ENCODE data around the gene CBLB. TPM values are rescaled to one million over a fixed set of nuclear protein-coding genes. Genes with fewer than 3 reads are reported as not detected.
A peak's percentile ranks its signal among the peaks of the same experiment; 100 is the strongest.
"Not testable (repeated sequence)": the region's sequence is repeated elsewhere in the genome, so short reads cannot be mapped to it uniquely, and the experiment has no call there.

The CBLB gene
- total RNA-seq, 2 donors from 2014 or later = 81.3 to 91.1 TPM

GRCh38 chr3:105775368-105775767, 93.4 kb downstream of the CBLB start:
- ATAC-seq = no peak
- peaks cover 44% of the 10 kb centered on the region for H3K4me1 Mint-ChIP-seq
- no peak overlapping the region for H3K4me3 Mint-ChIP-seq
- H3K9me3 ChIP-seq (ENCODE audit: control insufficient read depth, low read length, poor library complexity, severe bottlenecking) = no peaks in the 10 kb centered on the region
- H3K27ac Mint-ChIP-seq = peak overlapping the region; percentile 32
- H3K27me3 Mint-ChIP-seq = no peaks in the 10 kb centered on the region
- DNase-seq = no peak
- no peaks in the 10 kb centered on the region for H3K36me3 Mint-ChIP-seq (ENCODE audit: low read depth)

GRCh38 chr3:105774444-105775180, 94.2 kb downstream of the CBLB start:
- peaks cover 44% of the 10 kb centered on the region for H3K4me1 Mint-ChIP-seq
- ATAC-seq (no peak), DNase-seq (no peak)
- no peaks in the 10 kb centered on the region for H3K36me3 Mint-ChIP-seq (ENCODE audit: low read depth)
- no peaks in the 10 kb centered on the region for H3K9me3 ChIP-seq (ENCODE audit: control insufficient read depth, low read length, poor library complexity, severe bottlenecking)
- no peaks in the 10 kb centered on the region for H3K27me3 Mint-ChIP-seq
- no peak overlapping the region for H3K4me3 Mint-ChIP-seq
- peak overlapping the region; percentile 32 for H3K27ac Mint-ChIP-seq

- no peak overlapping the region for H3K27ac Mint-ChIP-seq
- DNase-seq (no peak), ATAC-seq (no peak)
- no peaks in the 10 kb centered on the region for H3K9me3 ChIP-seq (ENCODE audit: control insufficient read depth, low read length, poor library complexity, severe bottlenecking)
- no peak overlapping the region for H3K4me3 Mint-ChIP-seq
- H3K27me3 Mint-ChIP-seq = no peaks in the 10 kb centered on the region
- H3K4me1 Mint-ChIP-seq = peaks cover 48% of the 10 kb centered on the region
- H3K36me3 Mint-ChIP-seq (ENCODE audit: low read depth) = peaks cover 4% of the 10 kb centered on the region
Observed at GRCh38 chr3:105773291-105773690, 95.5 kb downstream of the CBLB start.

GRCh38 chr3:105772635-105773034, 96.2 kb downstream of the CBLB start:
- H3K9me3 ChIP-seq (ENCODE audit: control insufficient read depth, low read length, poor library complexity, severe bottlenecking) = no peaks in the 10 kb centered on the region
- Mint-ChIP-seq H3K4me1 (peaks cover 50% of the 10 kb centered on the region), H3K27me3 (no peaks in the 10 kb centered on the region), H3K4me3 (peak overlapping the region; percentile 25), H3K27ac (no peak overlapping the region), H3K36me3 (ENCODE audit: low read depth) (peaks cover 4% of the 10 kb centered on the region)
- ATAC-seq = no peak
- no peak for DNase-seq

- DNase-seq (no peak), ATAC-seq (no peak)
- H3K9me3 ChIP-seq (ENCODE audit: control insufficient read depth, low read length, poor library complexity, severe bottlenecking) = no peaks in the 10 kb centered on the region
- Mint-ChIP-seq H3K4me1 (peaks cover 45% of the 10 kb centered on the region), H3K36me3 (ENCODE audit: low read depth) (peaks cover 4% of the 10 kb centered on the region), H3K27me3 (no peaks in the 10 kb centered on the region), H3K27ac (no peak overlapping the region), H3K4me3 (no peak overlapping the region)
Observed at GRCh38 chr3:105771392-105771791, 97.4 kb downstream of the CBLB start.

GRCh38 chr3:105770410-105770809, 98.4 kb downstream of the CBLB start:
- Mint-ChIP-seq H3K36me3 (ENCODE audit: low read depth) (peaks cover 4% of the 10 kb centered on the region), H3K4me3 (no peak overlapping the region)

GRCh38 chr3:105767776-105768175, 101.0 kb downstream of the CBLB start:
- no peak for ATAC-seq
- Mint-ChIP-seq H3K4me3 (peak overlapping the region; percentile 77), H3K36me3 (ENCODE audit: low read depth) (peaks cover 4% of the 10 kb centered on the region), H3K27ac (peak overlapping the region; percentile 65), H3K4me1 (peaks cover 47% of the 10 kb centered on the region), H3K27me3 (no peaks in the 10 kb centered on the region)
- H3K9me3 ChIP-seq (ENCODE audit: control insufficient read depth, low read length, poor library complexity, severe bottlenecking) = peaks cover 2% of the 10 kb centered on the region
- DNase-seq = no peak

More at GRCh38 chr3:105770410-105770809, 98.4 kb downstream of the CBLB start:
- no peaks in the 10 kb centered on the region for H3K27me3 Mint-ChIP-seq
- H3K4me1 Mint-ChIP-seq = peaks cover 49% of the 10 kb centered on the region
- no peak for ATAC-seq
- no peak overlapping the region for H3K27ac Mint-ChIP-seq
- no peaks in the 10 kb centered on the region for H3K9me3 ChIP-seq (ENCODE audit: control insufficient read depth, low read length, poor library complexity, severe bottlenecking)
- no peak for DNase-seq

GRCh38 chr3:105767216-105767615, 101.6 kb downstream of the CBLB start:
- H3K9me3 ChIP-seq (ENCODE audit: control insufficient read depth, low read length, poor library complexity, severe bottlenecking) = peaks cover 2% of the 10 kb centered on the region
- peaks cover 4% of the 10 kb centered on the region for H3K36me3 Mint-ChIP-seq (ENCODE audit: low read depth)
- no peaks in the 10 kb centered on the region for H3K27me3 Mint-ChIP-seq
- peaks cover 42% of the 10 kb centered on the region for H3K4me1 Mint-ChIP-seq
- no peak for DNase-seq
- H3K27ac Mint-ChIP-seq = peak overlapping the region; percentile 65
- ATAC-seq = no peak
- H3K4me3 Mint-ChIP-seq = peak overlapping the region; percentile 77

- peaks cover 2% of the 10 kb centered on the region for H3K9me3 ChIP-seq (ENCODE audit: control insufficient read depth, low read length, poor library complexity, severe bottlenecking)
- H3K27me3 Mint-ChIP-seq = no peaks in the 10 kb centered on the region
- no peak for DNase-seq
- H3K27ac Mint-ChIP-seq = peak overlapping the region; percentile 12
- H3K4me3 Mint-ChIP-seq = no peak overlapping the region
- peaks cover 31% of the 10 kb centered on the region for H3K4me1 Mint-ChIP-seq
- ATAC-seq = no peak
- peaks cover 10% of the 10 kb centered on the region for H3K36me3 Mint-ChIP-seq (ENCODE audit: low read depth)
Observed at GRCh38 chr3:105765308-105765639, 103.5 kb downstream of the CBLB start.

GRCh38 chr3:105764378-105765307, 104.2 kb downstream of the CBLB start:
- H3K9me3 ChIP-seq (ENCODE audit: control insufficient read depth, low read length, poor library complexity, severe bottlenecking) = peaks cover 2% of the 10 kb centered on the region
- peak; percentile 73 for ATAC-seq
- Mint-ChIP-seq H3K27me3 (no peaks in the 10 kb centered on the region), H3K36me3 (ENCODE audit: low read depth) (peaks cover 12% of the 10 kb centered on the region), H3K4me1 (peaks cover 31% of the 10 kb centered on the region), H3K27ac (peak overlapping the region; percentile 91), H3K4me3 (peak overlapping the region; percentile 34)
- DNase-seq = no peak

- no peak for ATAC-seq
- H3K4me3 Mint-ChIP-seq = no peak overlapping the region
- H3K27me3 Mint-ChIP-seq = no peaks in the 10 kb centered on the region
- peaks cover 2% of the 10 kb centered on the region for H3K9me3 ChIP-seq (ENCODE audit: control insufficient read depth, low read length, poor library complexity, severe bottlenecking)
- peaks cover 9% of the 10 kb centered on the region for H3K36me3 Mint-ChIP-seq (ENCODE audit: low read depth)
- DNase-seq = no peak
- peak overlapping the region; percentile 91 for H3K27ac Mint-ChIP-seq
- peaks cover 28% of the 10 kb centered on the region for H3K4me1 Mint-ChIP-seq
Observed at GRCh38 chr3:105763659-105764036, 105.2 kb downstream of the CBLB start.

- Mint-ChIP-seq H3K27me3 (no peaks in the 10 kb centered on the region), H3K27ac (peak overlapping the region; percentile 91), H3K4me3 (no peak overlapping the region), H3K36me3 (ENCODE audit: low read depth) (peaks cover 8% of the 10 kb centered on the region), H3K4me1 (peaks cover 24% of the 10 kb centered on the region)
- DNase-seq (no peak), ATAC-seq (no peak)
- H3K9me3 ChIP-seq (ENCODE audit: control insufficient read depth, low read length, poor library complexity, severe bottlenecking) = peaks cover 2% of the 10 kb centered on the region
Observed at GRCh38 chr3:105762749-105763658, 105.8 kb downstream of the CBLB start.

- Mint-ChIP-seq H3K27ac (peak overlapping the region; percentile 1), H3K4me1 (peaks cover 22% of the 10 kb centered on the region)
- DNase-seq; H3K36me3 Mint-ChIP-seq (ENCODE audit: low read depth); ATAC-seq; H3K9me3 ChIP-seq (ENCODE audit: control insufficient read depth, low read length, poor library complexity, severe bottlenecking); H3K27me3 Mint-ChIP-seq; H3K4me3 Mint-ChIP-seq: not testable (repeated sequence)
Observed at GRCh38 chr3:105762214-105762613, 106.6 kb downstream of the CBLB start.
